MM.1S (cell line): ENCODE data around the gene USF3.

ENCODE experiments used
- DNase-seq: peaks from one replicate; pipeline ENCODE4 v3.0.0-alpha.2; 2015
- H2AFZ ChIP-seq: fragments of 300-600 bp; sonication (generic); 2 replicates; pipeline ENCODE4 v1.6.0; 2016; ENCODE audit warnings: antibody characterized with exemption, low read length
- H3F3A ChIP-seq: fragments of 300-600 bp; sonication (generic); 2 replicates; pipeline ENCODE4 v1.6.1; 2016; ENCODE audit warnings: mild to moderate bottlenecking, antibody characterized with exemption, low read length, moderate library complexity, mixed read lengths; ENCODE audit not compliant: insufficient read depth
- H3K27ac ChIP-seq: fragments of 300-600 bp; sonication (generic); 2 replicates; pipeline ENCODE4 v1.5.1; 2016; ENCODE audit warnings: mild to moderate bottlenecking, low read length
- H3K27me3 ChIP-seq: fragments of 300-600 bp; sonication (generic); replicated peaks from 2 replicates; pipeline ENCODE4 v1.6.0; 2016; ENCODE audit warnings: low read length; ENCODE audit not compliant: insufficient read depth
- H3K36me3 ChIP-seq: fragments of 300-600 bp; sonication (generic); replicated peaks from 2 replicates; pipeline ENCODE4 v1.6.1; 2016; ENCODE audit warnings: mild to moderate bottlenecking, low read length, mixed read lengths; ENCODE audit not compliant: insufficient read depth
- H3K4me1 ChIP-seq: fragments of 300-600 bp; sonication (generic); 2 replicates; pipeline ENCODE4 v1.6.1; 2016; ENCODE audit warnings: low read length, mixed read lengths
- H3K4me2 ChIP-seq: fragments of 300-600 bp; sonication (generic); 2 replicates; pipeline ENCODE4 v1.6.0; 2016; ENCODE audit warnings: low read depth, low read length
- H3K4me3 ChIP-seq: fragments of 300-600 bp; sonication (generic); 2 replicates; pipeline ENCODE4 v1.5.1; 2016; ENCODE audit warnings: low read length, mixed read lengths
- H3K79me2 ChIP-seq: fragments of 300-600 bp; sonication (generic); 2 replicates; pipeline ENCODE4 v1.6.1; 2016; ENCODE audit warnings: mixed run types, low read length, mixed read lengths
- H3K9ac ChIP-seq: fragments of 300-600 bp; sonication (generic); 2 replicates; pipeline ENCODE4 v1.6.1; 2016; ENCODE audit warnings: low read length, mixed read lengths
- H3K9me2 ChIP-seq: fragments of 300-600 bp; sonication (generic); replicated peaks from 2 replicates; pipeline ENCODE4 v1.6.1; 2016; ENCODE audit warnings: mild to moderate bottlenecking, low read length, mixed read lengths; ENCODE audit not compliant: insufficient read depth
- H3K9me3 ChIP-seq: fragments of 300-600 bp; sonication (generic); replicated peaks from 2 replicates; pipeline ENCODE4 v1.6.1; 2016; ENCODE audit warnings: mild to moderate bottlenecking, low read length, mixed read lengths; ENCODE audit not compliant: insufficient read depth
- H4K20me1 ChIP-seq: fragments of 300-600 bp; sonication (generic); 2 replicates; pipeline ENCODE4 v1.6.1; 2016; ENCODE audit warnings: mild to moderate bottlenecking, low read length, moderate library complexity, mixed read lengths; ENCODE audit not compliant: insufficient read depth
- EZH2 ChIP-seq: fragments of 300-600 bp; sonication (generic); optimal IDR thresholded peaks from 2 replicates; pipeline ENCODE3; 2017; ENCODE audit warnings: low read depth, mild to moderate bottlenecking, antibody characterized with exemption, low read length, mixed read lengths
- EZH2phosphoT487 ChIP-seq: fragments of 300-600 bp; sonication (generic); IDR thresholded peaks from 2 replicates; pipeline ENCODE4 v1.6.1; 2018; ENCODE audit warnings: antibody characterized with exemption, low read length
- TF ChIP-seq, protein P1 (sequence below): fragments of 300-600 bp; sonication (generic); IDR thresholded peaks from 2 replicates; pipeline ENCODE4 v1.5.1; 2016; ENCODE audit warnings: antibody characterized with exemption, low read length, mixed read lengths

USF3 gene

DNA sequence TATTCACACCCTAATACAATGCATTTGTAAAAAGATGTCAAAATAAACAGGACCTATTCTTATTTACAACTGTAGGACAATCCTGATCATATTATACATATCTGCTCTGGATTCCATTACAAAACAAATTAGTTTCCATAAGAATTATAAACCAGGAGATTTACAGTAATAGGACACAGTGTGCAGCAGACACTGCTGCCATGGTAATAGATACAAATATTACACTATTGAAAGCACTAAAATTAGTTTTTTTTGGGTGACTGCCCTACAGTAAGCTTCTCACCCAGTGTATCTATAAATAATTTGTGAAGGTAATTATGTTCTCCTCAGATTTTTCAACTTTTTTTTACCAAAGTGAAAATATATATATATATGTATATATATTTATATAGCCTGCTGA lies 47.9 kb downstream of the USF3 start:
- no peak overlapping the region for H3K27ac ChIP-seq
- H3K4me2 ChIP-seq, result no peak overlapping the region
- no peak overlapping the region for H3K9ac ChIP-seq
- H3K27me3 ChIP-seq, result no peaks in the 10 kb centered on the region
- TF ChIP-seq, protein P1, sequence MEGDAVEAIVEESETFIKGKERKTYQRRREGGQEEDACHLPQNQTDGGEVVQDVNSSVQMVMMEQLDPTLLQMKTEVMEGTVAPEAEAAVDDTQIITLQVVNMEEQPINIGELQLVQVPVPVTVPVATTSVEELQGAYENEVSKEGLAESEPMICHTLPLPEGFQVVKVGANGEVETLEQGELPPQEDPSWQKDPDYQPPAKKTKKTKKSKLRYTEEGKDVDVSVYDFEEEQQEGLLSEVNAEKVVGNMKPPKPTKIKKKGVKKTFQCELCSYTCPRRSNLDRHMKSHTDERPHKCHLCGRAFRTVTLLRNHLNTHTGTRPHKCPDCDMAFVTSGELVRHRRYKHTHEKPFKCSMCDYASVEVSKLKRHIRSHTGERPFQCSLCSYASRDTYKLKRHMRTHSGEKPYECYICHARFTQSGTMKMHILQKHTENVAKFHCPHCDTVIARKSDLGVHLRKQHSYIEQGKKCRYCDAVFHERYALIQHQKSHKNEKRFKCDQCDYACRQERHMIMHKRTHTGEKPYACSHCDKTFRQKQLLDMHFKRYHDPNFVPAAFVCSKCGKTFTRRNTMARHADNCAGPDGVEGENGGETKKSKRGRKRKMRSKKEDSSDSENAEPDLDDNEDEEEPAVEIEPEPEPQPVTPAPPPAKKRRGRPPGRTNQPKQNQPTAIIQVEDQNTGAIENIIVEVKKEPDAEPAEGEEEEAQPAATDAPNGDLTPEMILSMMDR, result no peak
- no peak for TF ChIP-seq EZH2phosphoT487
- TF ChIP-seq EZH2, result no peak
- no peaks in the 10 kb centered on the region for H3K36me3 ChIP-seq
- no peak overlapping the region for H3K4me3 ChIP-seq
- no peak overlapping the region for H2AFZ ChIP-seq
- no peak for DNase-seq
- H3K79me2 ChIP-seq, result no peaks in the 10 kb centered on the region
- H3K4me1 ChIP-seq, result no peaks in the 10 kb centered on the region
- no peaks in the 10 kb centered on the region for H3F3A ChIP-seq
- H4K20me1 ChIP-seq, result no peaks in the 10 kb centered on the region
- H3K9me3 ChIP-seq, result no peaks in the 10 kb centered on the region
- H3K9me2 ChIP-seq, result no peaks in the 10 kb centered on the region

DNA sequence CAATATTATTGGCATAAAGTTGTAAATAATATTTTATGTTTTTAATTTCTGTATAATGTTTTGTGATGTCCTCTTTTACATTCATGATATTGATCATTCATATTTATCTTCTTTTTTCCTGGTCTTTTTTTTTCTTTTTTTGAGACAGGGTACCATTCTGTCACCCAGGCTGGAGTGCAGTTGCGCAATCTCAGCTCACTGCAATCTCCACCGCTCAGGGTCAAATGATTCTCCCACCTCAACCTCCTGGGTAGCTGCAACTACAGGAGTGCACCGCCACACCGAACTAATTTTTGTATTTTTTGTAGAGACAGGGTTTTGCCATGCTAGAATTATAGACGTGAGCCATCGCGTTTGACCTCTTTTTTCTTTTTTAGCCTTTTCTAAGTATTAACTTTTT lies 52.9 kb downstream of the USF3 start:
- Histone ChIP-seq H2AFZ (no peak overlapping the region), H4K20me1 (no peaks in the 10 kb centered on the region), H3K36me3 (no peaks in the 10 kb centered on the region), H3K79me2 (no peaks in the 10 kb centered on the region), H3K9me2 (no peaks in the 10 kb centered on the region), H3K9ac (no peak overlapping the region), H3K9me3 (no peaks in the 10 kb centered on the region), H3F3A (no peaks in the 10 kb centered on the region), H3K27ac (no peak overlapping the region), H3K4me3 (no peak overlapping the region), H3K27me3 (no peaks in the 10 kb centered on the region), H3K4me1 (peaks cover 6% of the 10 kb centered on the region; the same call in 1 of the 2 replicates), H3K4me2 (no peak overlapping the region)
- TF ChIP-seq, protein P1, result no peak
- TF ChIP-seq EZH2 (no peak), EZH2phosphoT487 (no peak)
- no peak for DNase-seq

DNA sequence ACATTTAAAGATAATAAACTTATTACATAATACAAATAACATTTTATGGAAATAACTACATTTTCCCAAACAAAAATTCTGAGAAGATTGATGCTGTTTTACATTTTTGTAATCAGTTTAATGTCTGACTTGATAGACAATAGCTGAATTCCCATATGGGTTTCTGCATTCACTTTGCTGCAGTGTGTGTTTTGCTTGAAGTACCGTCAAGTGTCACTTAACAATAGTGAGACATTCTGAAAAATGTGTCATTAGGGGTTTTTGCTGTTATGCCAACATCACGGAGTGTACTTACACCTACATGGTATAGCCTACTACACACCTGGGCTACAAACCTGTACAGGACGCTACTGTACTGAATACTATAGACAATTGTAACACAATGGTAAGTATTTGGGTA lies 57.5 kb downstream of the USF3 start:
- H4K20me1 ChIP-seq, result no peaks in the 10 kb centered on the region
- H3K9me3 ChIP-seq, result no peaks in the 10 kb centered on the region
- H3K27me3 ChIP-seq, result no peaks in the 10 kb centered on the region
- H2AFZ ChIP-seq, result no peak overlapping the region
- no peaks in the 10 kb centered on the region for H3K9me2 ChIP-seq
- H3K9ac ChIP-seq, result no peak overlapping the region
- TF ChIP-seq, protein P1, result no peak
- TF ChIP-seq EZH2 (no peak), EZH2phosphoT487 (no peak)
- H3K27ac ChIP-seq, result no peak overlapping the region
- H3K4me2 ChIP-seq, result no peak overlapping the region
- H3K4me3 ChIP-seq, result no peak overlapping the region
- H3K79me2 ChIP-seq, result no peaks in the 10 kb centered on the region
- H3F3A ChIP-seq, result no peaks in the 10 kb centered on the region
- peaks cover 6% of the 10 kb centered on the region; the same call in 1 of the 2 replicates for H3K4me1 ChIP-seq
- no peaks in the 10 kb centered on the region for H3K36me3 ChIP-seq
- DNase-seq, result no peak
